Epithelial cell of proximal tubule (primary cell): ENCODE data around the gene SRPX. TPM values are rescaled to one million over a fixed set of nuclear protein-coding genes. Genes with fewer than 3 reads are reported as not detected.

ENCODE experiments used
- DNase-seq: peaks from one replicate; pipeline ENCODE4 v3.0.0-alpha.2; 2011; ENCODE audit warnings: low read depth
- H3K4me3 ChIP-seq: 2 replicates; pipeline ENCODE4 v1.5.1; 2011; ENCODE audit warnings: low read depth, mild to moderate bottlenecking, low read length
- CTCF ChIP-seq: conservative IDR thresholded peaks from 2 replicates; pipeline ENCODE4 v1.5.1; 2012; ENCODE audit warnings: low read depth, mild to moderate bottlenecking, low read length
- total RNA-seq: library from RNA; depleted of rRNA; stranded (reverse); fragments of >200 nt; gene quantifications from 2 replicates; pipeline ENCODE4 v1.2.3, GENCODE V29; 2015

SRPX gene
- total RNA-seq, 1 donor from 2014 or later: 37.0 TPM

- no peak overlapping the region for H3K4me3 ChIP-seq
- no peak for DNase-seq
- TF ChIP-seq CTCF: no peak
Observed at GRCh38 chrX:38108364-38108763, 112.3 kb downstream of the SRPX start.

- no peak overlapping the region for H3K4me3 ChIP-seq
- TF ChIP-seq CTCF: no peak
- DNase-seq: no peak
Observed at GRCh38 chrX:38106991-38107655, 113.5 kb downstream of the SRPX start.

GRCh38 chrX:38105216-38105725 lies 115.4 kb downstream of the SRPX start:
- no peak for TF ChIP-seq CTCF
- H3K4me3 ChIP-seq: no peak overlapping the region
- no peak for DNase-seq

GRCh38 chrX:38103857-38104812 lies 116.5 kb downstream of the SRPX start:
- TF ChIP-seq CTCF: no peak
- DNase-seq: no peak
- no peak overlapping the region for H3K4me3 ChIP-seq

- TF ChIP-seq CTCF: no peak
- no peak for DNase-seq
- no peak overlapping the region for H3K4me3 ChIP-seq
Observed at GRCh38 chrX:38102875-38103274, 117.8 kb downstream of the SRPX start.

GRCh38 chrX:38102240-38102639 lies 118.4 kb downstream of the SRPX start:
- no peak for TF ChIP-seq CTCF
- H3K4me3 ChIP-seq: no peak overlapping the region
- DNase-seq: no peak
